GM19397 (cell line): ENCODE data around the gene DTNBP1.

Experiments
- ATAC-seq: cut with Tn5 transposase; IDR thresholded peaks from one replicate; pipeline ENCODE4 v1.9.1; 2021; ENCODE audit warnings: mild to moderate bottlenecking, moderate library complexity; ENCODE audit not compliant: unreplicated experiment

DTNBP1 gene

GRCh38 chr6:15536198-15536955 lies 126.5 kb downstream of the DTNBP1 start:
- ATAC-seq = no peak

GRCh38 chr6:15535495-15536197 lies 127.2 kb downstream of the DTNBP1 start:
- ATAC-seq = no peak

- ATAC-seq = no peak
Observed at GRCh38 chr6:15534974-15535373, 127.9 kb downstream of the DTNBP1 start.

- ATAC-seq = no peak
Observed at GRCh38 chr6:15533379-15534026, 129.3 kb downstream of the DTNBP1 start.

- no peak for ATAC-seq
Observed at GRCh38 chr6:15531973-15532372, 130.9 kb downstream of the DTNBP1 start.

GRCh38 chr6:15530411-15530810 lies 132.4 kb downstream of the DTNBP1 start:
- ATAC-seq = no peak

GRCh38 chr6:15528870-15529269 lies 134.0 kb downstream of the DTNBP1 start:
- no peak for ATAC-seq

- ATAC-seq = no peak
Observed at GRCh38 chr6:15527838-15528617, 134.8 kb downstream of the DTNBP1 start.

- no peak for ATAC-seq
Observed at GRCh38 chr6:15526212-15526701, 136.6 kb downstream of the DTNBP1 start.

GRCh38 chr6:15524861-15525401 lies 137.9 kb downstream of the DTNBP1 start:
- ATAC-seq = no peak

GRCh38 chr6:15523679-15524630 lies 138.9 kb downstream of the DTNBP1 start:
- ATAC-seq = no peak

GRCh38 chr6:15522856-15523529 lies 139.8 kb downstream of the DTNBP1 start:
- ATAC-seq = no peak

GRCh38 chr6:15522427-15522826 lies 140.4 kb downstream of the DTNBP1 start:
- ATAC-seq = no peak

GRCh38 chr6:15522026-15522425 lies 140.8 kb downstream of the DTNBP1 start:
- ATAC-seq = no peak

- no peak for ATAC-seq
Observed at GRCh38 chr6:15521582-15521981, 141.2 kb downstream of the DTNBP1 start.

- ATAC-seq = no peak
Observed at GRCh38 chr6:15520626-15521203, 142.1 kb downstream of the DTNBP1 start.

GRCh38 chr6:15519681-15520080 lies 143.1 kb downstream of the DTNBP1 start:
- no peak for ATAC-seq

GRCh38 chr6:15518878-15519277 lies 143.9 kb downstream of the DTNBP1 start:
- no peak for ATAC-seq

- no peak for ATAC-seq
Observed at GRCh38 chr6:15518057-15518456, 144.8 kb downstream of the DTNBP1 start.
